ENCODE measurements around the gene CHRNA1. TPM values are rescaled to one million over a fixed set of nuclear protein-coding genes. Genes with fewer than 3 reads are reported as not detected.
A peak's percentile ranks its signal among the peaks of the same experiment; 100 is the strongest.
"Not testable (repeated sequence)": the region's sequence is repeated elsewhere in the genome, so short reads cannot be mapped to it uniquely, and the experiment has no call there.

CHRNA1 gene
- total and polyA plus RNA-seq, 4 donors: 2.0 TPM; not detected in 3

- Histone ChIP-seq H3K27me3 (ENCODE audit: control insufficient read depth in 1 of 2, insufficient read depth in 2 of 2, low read length in 1 of 2) (no peaks in the 10 kb centered on the region), H3K36me3 (ENCODE audit: control insufficient read depth in 1 of 2, insufficient read depth in 2 of 2, low read length in 1 of 2) (no peaks in the 10 kb centered on the region), H3K4me3 (ENCODE audit: low read length in 2 of 2) (no peak overlapping the region), H3K9me3 (ENCODE audit: control insufficient read depth, low read length) (peaks cover 2% of the 10 kb centered on the region), H3K27ac (ENCODE audit: low read depth in 1 of 2, low read length in 2 of 2) (no peak overlapping the region), H3K4me1 (ENCODE audit: control insufficient read depth in 1 of 2, insufficient read depth in 2 of 2, low read length in 2 of 2) (no peaks in the 10 kb centered on the region)
- WGBS, 2 donors: 62 to 68% methylated on average over 4 of the region's 4 CpGs
- intact Hi-C loops (cut with DNase I): no loop called here
- no peak for DNase-seq
- ATAC-seq (ENCODE audit: low FRiP score): no peak
These were observed 45.7 kb downstream of the CHRNA1 start for GRCh38 chr2:174718591-174718990.

GRCh38 chr2:174717916-174718315 lies 46.4 kb downstream of the CHRNA1 start:
- Histone ChIP-seq H3K36me3 (ENCODE audit: control insufficient read depth in 1 of 2, insufficient read depth in 2 of 2, low read length in 1 of 2) (no peaks in the 10 kb centered on the region), H3K27me3 (ENCODE audit: control insufficient read depth in 1 of 2, insufficient read depth in 2 of 2, low read length in 1 of 2) (no peaks in the 10 kb centered on the region), H3K9me3 (ENCODE audit: control insufficient read depth, low read length) (peaks cover 2% of the 10 kb centered on the region), H3K4me3 (ENCODE audit: low read length in 2 of 2) (no peak overlapping the region), H3K27ac (ENCODE audit: low read depth in 1 of 2, low read length in 2 of 2) (no peak overlapping the region), H3K4me1 (ENCODE audit: control insufficient read depth in 1 of 2, insufficient read depth in 2 of 2, low read length in 2 of 2) (no peaks in the 10 kb centered on the region)
- intact Hi-C loops (cut with DNase I): no loop called here
- WGBS, 2 donors: 94 to 97% methylated on average over 3 of the region's 3 CpGs
- DNase-seq (no peak), ATAC-seq (ENCODE audit: low FRiP score) (no peak)

GRCh38 chr2:174717273-174717672 lies 47.0 kb downstream of the CHRNA1 start:
- intact Hi-C loops (cut with DNase I): no loop called here
- Histone ChIP-seq H3K4me1 (ENCODE audit: control insufficient read depth in 1 of 2, insufficient read depth in 2 of 2, low read length in 2 of 2) (no peaks in the 10 kb centered on the region), H3K27me3 (ENCODE audit: control insufficient read depth in 1 of 2, insufficient read depth in 2 of 2, low read length in 1 of 2) (no peaks in the 10 kb centered on the region), H3K27ac (ENCODE audit: low read depth in 1 of 2, low read length in 2 of 2) (no peak overlapping the region), H3K4me3 (ENCODE audit: low read length in 2 of 2) (no peak overlapping the region), H3K9me3 (ENCODE audit: control insufficient read depth, low read length) (peaks cover 2% of the 10 kb centered on the region), H3K36me3 (ENCODE audit: control insufficient read depth in 1 of 2, insufficient read depth in 2 of 2, low read length in 1 of 2) (no peaks in the 10 kb centered on the region)
- DNase-seq: no peak
- 87 to 91% methylated on average over 6 of the region's 6 CpGs for WGBS, 2 donors
- ATAC-seq (ENCODE audit: low FRiP score): no peak

GRCh38 chr2:174716785-174717184 lies 47.5 kb downstream of the CHRNA1 start:
- 42 to 44% methylated on average over 3 of the region's 3 CpGs for WGBS, 2 donors
- H3K27ac ChIP-seq (ENCODE audit: low read depth in 1 of 2, low read length in 2 of 2): no peak overlapping the region
- DNase-seq (no peak), ATAC-seq (ENCODE audit: low FRiP score) (no peak)
- no peaks in the 10 kb centered on the region for H3K27me3 ChIP-seq (ENCODE audit: control insufficient read depth in 1 of 2, insufficient read depth in 2 of 2, low read length in 1 of 2)
- no peak overlapping the region for H3K4me3 ChIP-seq (ENCODE audit: low read length in 2 of 2)
- peaks cover 2% of the 10 kb centered on the region for H3K9me3 ChIP-seq (ENCODE audit: control insufficient read depth, low read length)
- intact Hi-C loops (cut with DNase I): no loop called here
- H3K4me1 ChIP-seq (ENCODE audit: control insufficient read depth in 1 of 2, insufficient read depth in 2 of 2, low read length in 2 of 2): no peaks in the 10 kb centered on the region
- no peaks in the 10 kb centered on the region for H3K36me3 ChIP-seq (ENCODE audit: control insufficient read depth in 1 of 2, insufficient read depth in 2 of 2, low read length in 1 of 2)

GRCh38 chr2:174713686-174714085 lies 50.6 kb downstream of the CHRNA1 start:
- Histone ChIP-seq H3K27me3 (ENCODE audit: control insufficient read depth in 1 of 2, insufficient read depth in 2 of 2, low read length in 1 of 2) (no peaks in the 10 kb centered on the region), H3K36me3 (ENCODE audit: control insufficient read depth in 1 of 2, insufficient read depth in 2 of 2, low read length in 1 of 2) (no peaks in the 10 kb centered on the region), H3K4me3 (ENCODE audit: low read length in 2 of 2) (no peak overlapping the region), H3K27ac (ENCODE audit: low read depth in 1 of 2, low read length in 2 of 2) (no peak overlapping the region), H3K9me3 (ENCODE audit: control insufficient read depth, low read length) (no peaks in the 10 kb centered on the region), H3K4me1 (ENCODE audit: control insufficient read depth in 1 of 2, insufficient read depth in 2 of 2, low read length in 2 of 2) (no peaks in the 10 kb centered on the region)
- no peak for ATAC-seq (ENCODE audit: low FRiP score)
- 97 to 100% methylated on average over 2 of the region's 2 CpGs for WGBS, 2 donors
- intact Hi-C loops (cut with DNase I): no loop called here
- DNase-seq: no peak

GRCh38 chr2:174711206-174711605 lies 53.1 kb downstream of the CHRNA1 start:
- Histone ChIP-seq H3K4me1 (ENCODE audit: control insufficient read depth in 1 of 2, insufficient read depth in 2 of 2, low read length in 2 of 2) (no peaks in the 10 kb centered on the region), H3K36me3 (ENCODE audit: control insufficient read depth in 1 of 2, insufficient read depth in 2 of 2, low read length in 1 of 2) (no peaks in the 10 kb centered on the region), H3K4me3 (ENCODE audit: low read length in 2 of 2) (no peak overlapping the region), H3K27me3 (ENCODE audit: control insufficient read depth in 1 of 2, insufficient read depth in 2 of 2, low read length in 1 of 2) (no peaks in the 10 kb centered on the region), H3K27ac (ENCODE audit: low read depth in 1 of 2, low read length in 2 of 2) (no peak overlapping the region), H3K9me3 (ENCODE audit: control insufficient read depth, low read length) (no peaks in the 10 kb centered on the region)
- 84 to 86% methylated on average over 6 of the region's 6 CpGs for WGBS, 2 donors
- ATAC-seq (ENCODE audit: low FRiP score): no peak
- no peak for DNase-seq
- intact Hi-C loops (cut with DNase I): no loop called here

- H3K27ac ChIP-seq (ENCODE audit: low read depth in 1 of 2, low read length in 2 of 2); H3K4me3 ChIP-seq (ENCODE audit: low read length in 2 of 2); H3K4me1 ChIP-seq (ENCODE audit: control insufficient read depth in 1 of 2, insufficient read depth in 2 of 2, low read length in 2 of 2); intact Hi-C loops (cut with DNase I); DNase-seq; H3K36me3 ChIP-seq (ENCODE audit: control insufficient read depth in 1 of 2, insufficient read depth in 2 of 2, low read length in 1 of 2); H3K27me3 ChIP-seq (ENCODE audit: control insufficient read depth in 1 of 2, insufficient read depth in 2 of 2, low read length in 1 of 2); H3K9me3 ChIP-seq (ENCODE audit: control insufficient read depth, low read length): not testable (repeated sequence)
- 97% methylated on average over 30 to 32 of the region's 32 CpGs for WGBS, 2 donors
- ATAC-seq (ENCODE audit: low FRiP score): peak; percentile 7
These were observed 54.8 kb downstream of the CHRNA1 start for GRCh38 chr2:174709416-174710004.

GRCh38 chr2:174708713-174709112 lies 55.6 kb downstream of the CHRNA1 start:
- WGBS, 2 donors: 75 to 83% methylated on average over 9 of the region's 9 CpGs
- Histone ChIP-seq H3K4me3 (ENCODE audit: low read length in 2 of 2) (no peak overlapping the region), H3K36me3 (ENCODE audit: control insufficient read depth in 1 of 2, insufficient read depth in 2 of 2, low read length in 1 of 2) (no peaks in the 10 kb centered on the region), H3K27ac (ENCODE audit: low read depth in 1 of 2, low read length in 2 of 2) (no peak overlapping the region), H3K27me3 (ENCODE audit: control insufficient read depth in 1 of 2, insufficient read depth in 2 of 2, low read length in 1 of 2) (no peaks in the 10 kb centered on the region), H3K9me3 (ENCODE audit: control insufficient read depth, low read length) (no peaks in the 10 kb centered on the region), H3K4me1 (ENCODE audit: control insufficient read depth in 1 of 2, insufficient read depth in 2 of 2, low read length in 2 of 2) (no peaks in the 10 kb centered on the region)
- ATAC-seq (ENCODE audit: low FRiP score): no peak
- intact Hi-C loops (cut with DNase I): no loop called here
- DNase-seq: no peak

- no peak overlapping the region for H3K4me3 ChIP-seq (ENCODE audit: low read length in 2 of 2)
- no peaks in the 10 kb centered on the region for H3K4me1 ChIP-seq (ENCODE audit: control insufficient read depth in 1 of 2, insufficient read depth in 2 of 2, low read length in 2 of 2)
- H3K9me3 ChIP-seq (ENCODE audit: control insufficient read depth, low read length): no peaks in the 10 kb centered on the region
- WGBS, 2 donors: 67 to 76% methylated on average over 4 of the region's 4 CpGs
- H3K27ac ChIP-seq (ENCODE audit: low read depth in 1 of 2, low read length in 2 of 2): no peak overlapping the region
- H3K27me3 ChIP-seq (ENCODE audit: control insufficient read depth in 1 of 2, insufficient read depth in 2 of 2, low read length in 1 of 2): no peaks in the 10 kb centered on the region
- ATAC-seq (ENCODE audit: low FRiP score) (no peak), DNase-seq (no peak)
- intact Hi-C loops (cut with DNase I): no loop called here
- no peaks in the 10 kb centered on the region for H3K36me3 ChIP-seq (ENCODE audit: control insufficient read depth in 1 of 2, insufficient read depth in 2 of 2, low read length in 1 of 2)
These were observed 59.0 kb downstream of the CHRNA1 start for GRCh38 chr2:174705321-174705720.

All from aorta (tissue), 5 donors.